Measurements from ENCODE around the gene AGAP9.
A peak's percentile ranks its signal among the peaks of the same experiment; 100 is the strongest.
"Not testable (repeated sequence)": the region's sequence is repeated elsewhere in the genome, so short reads cannot be mapped to it uniquely, and the experiment has no call there.

Gene AGAP9

DNA sequence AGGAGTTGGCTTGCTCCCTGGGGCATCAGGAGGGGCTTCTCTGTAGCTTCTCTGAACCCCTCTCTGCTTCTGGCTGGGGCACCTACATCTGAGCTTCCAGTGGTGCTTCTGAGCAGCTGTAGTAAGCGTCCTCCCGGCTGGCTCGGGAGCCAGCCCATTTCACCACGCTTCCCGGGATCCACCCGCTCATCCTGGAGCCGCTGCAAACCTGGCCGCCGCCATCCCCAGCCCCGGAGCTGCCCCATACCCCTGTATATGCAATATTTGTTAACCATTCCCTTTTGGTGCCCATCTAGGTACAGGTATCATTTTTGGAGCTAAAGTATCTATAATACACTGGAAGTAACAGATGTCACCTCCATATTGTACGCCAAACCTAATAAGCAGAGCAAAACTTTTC is 38.7 kb downstream of the AGAP9 start:
- not testable (repeated sequence) for DNase-seq

DNA sequence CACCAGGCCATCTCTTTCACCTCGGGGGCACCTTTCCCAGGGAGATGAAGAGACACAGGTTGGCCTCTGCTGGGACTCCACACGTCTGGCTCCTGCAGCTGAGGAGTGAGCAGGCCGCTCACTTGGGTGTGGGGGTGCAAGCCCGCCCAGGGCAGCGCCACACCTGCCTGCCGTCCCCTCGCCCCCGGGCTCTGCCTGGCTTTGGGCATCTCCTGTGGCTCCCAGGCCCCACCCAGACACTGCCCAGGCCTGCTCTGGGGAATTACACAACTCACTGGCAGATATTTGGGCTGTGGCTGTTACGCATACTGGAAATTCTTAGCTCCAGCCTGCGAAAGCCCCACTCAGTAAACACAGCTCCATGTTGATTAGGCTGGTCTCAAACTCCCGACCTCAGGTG is 39.5 kb downstream of the AGAP9 start, which contains the start of gene ANXA8:
Gene ANXA8 (minus strand): TSS at position 193 of the 400 bp plus-strand sequence. CDS start 182 bp downstream, at position 11.
- DNase-seq: not testable (repeated sequence)

GRCh38 chr10:47482367-47482766 is 41.1 kb downstream of the AGAP9 start:
- DNase-seq: not testable (repeated sequence)

GRCh38 chr10:47481768-47482181 is 41.7 kb downstream of the AGAP9 start:
- DNase-seq: not testable (repeated sequence)

- not testable (repeated sequence) for DNase-seq
These were observed 42.2 kb downstream of the AGAP9 start for GRCh38 chr10:47481182-47481766.

GRCh38 chr10:47480133-47480532 is 43.3 kb downstream of the AGAP9 start:
- not testable (repeated sequence) for DNase-seq

- not testable (repeated sequence) for DNase-seq
These were observed 45.3 kb downstream of the AGAP9 start for GRCh38 chr10:47478114-47478513.

DNA sequence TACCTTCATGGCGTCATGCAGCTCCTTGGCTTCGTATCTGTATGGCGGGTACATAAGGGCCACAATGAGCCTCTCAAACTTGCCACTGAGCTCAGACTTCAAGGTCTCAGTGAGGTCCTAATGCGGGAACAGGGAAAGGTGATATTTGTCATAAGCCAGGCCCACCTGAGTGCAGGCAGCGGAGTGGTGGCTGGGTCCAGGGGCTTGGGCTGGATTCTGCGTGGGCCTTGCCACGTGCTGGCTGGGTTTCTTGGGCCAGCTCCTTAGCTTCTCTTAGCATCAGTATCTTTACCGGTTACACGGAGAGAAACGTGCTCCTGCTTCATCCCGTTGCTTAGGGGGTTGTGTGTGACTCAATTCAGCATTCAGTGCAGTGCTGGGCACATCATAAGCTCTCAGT is 46.4 kb downstream of the AGAP9 start:
- DNase-seq: not testable (repeated sequence)

- DNase-seq: not testable (repeated sequence)
These were observed 48.3 kb downstream of the AGAP9 start for GRCh38 chr10:47475101-47475500.

GRCh38 chr10:47473516-47473915 is 49.9 kb downstream of the AGAP9 start:
- DNase-seq: not testable (repeated sequence)

DNA sequence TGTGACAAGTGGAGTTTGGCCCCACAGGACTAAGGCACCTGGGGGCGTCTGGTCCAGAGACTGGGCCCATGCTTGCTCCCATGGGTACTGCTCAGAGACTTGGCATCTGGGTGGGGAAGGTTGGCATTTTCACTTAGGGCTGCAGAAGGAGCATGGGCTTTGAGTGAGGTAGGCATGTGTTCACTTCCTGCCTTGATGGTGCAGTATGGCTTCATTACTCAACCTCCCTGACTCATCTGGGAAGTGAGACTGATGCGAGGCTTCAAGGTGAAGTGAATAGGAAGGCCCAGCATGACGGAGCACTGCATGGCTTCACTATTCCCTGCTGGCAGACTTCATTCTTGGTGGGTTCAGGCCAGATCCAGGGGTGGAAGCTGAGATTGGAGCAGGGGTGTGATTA is 50.8 kb downstream of the AGAP9 start:
- not testable (repeated sequence) for DNase-seq

DNA sequence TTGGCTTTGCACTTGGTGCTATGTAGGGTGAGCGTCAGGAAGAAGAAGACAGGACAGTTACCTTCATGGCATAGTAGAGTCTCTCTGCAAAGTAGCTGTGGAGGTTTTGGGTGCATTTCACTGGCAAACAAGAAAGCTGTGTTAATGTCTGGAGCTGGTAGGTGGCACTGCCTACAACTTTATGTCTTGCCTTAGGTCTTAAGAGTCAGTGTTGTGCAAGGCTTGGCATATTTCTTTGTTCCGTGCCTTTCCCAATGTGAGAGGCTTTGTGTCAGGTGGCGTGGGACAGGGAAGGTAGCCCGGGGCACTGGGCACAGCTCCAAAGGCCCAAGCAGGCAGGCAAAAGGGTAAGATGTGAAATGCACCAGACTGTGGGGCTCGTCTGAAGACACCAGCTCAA is 51.4 kb downstream of the AGAP9 start:
- not testable (repeated sequence) for DNase-seq

DNA sequence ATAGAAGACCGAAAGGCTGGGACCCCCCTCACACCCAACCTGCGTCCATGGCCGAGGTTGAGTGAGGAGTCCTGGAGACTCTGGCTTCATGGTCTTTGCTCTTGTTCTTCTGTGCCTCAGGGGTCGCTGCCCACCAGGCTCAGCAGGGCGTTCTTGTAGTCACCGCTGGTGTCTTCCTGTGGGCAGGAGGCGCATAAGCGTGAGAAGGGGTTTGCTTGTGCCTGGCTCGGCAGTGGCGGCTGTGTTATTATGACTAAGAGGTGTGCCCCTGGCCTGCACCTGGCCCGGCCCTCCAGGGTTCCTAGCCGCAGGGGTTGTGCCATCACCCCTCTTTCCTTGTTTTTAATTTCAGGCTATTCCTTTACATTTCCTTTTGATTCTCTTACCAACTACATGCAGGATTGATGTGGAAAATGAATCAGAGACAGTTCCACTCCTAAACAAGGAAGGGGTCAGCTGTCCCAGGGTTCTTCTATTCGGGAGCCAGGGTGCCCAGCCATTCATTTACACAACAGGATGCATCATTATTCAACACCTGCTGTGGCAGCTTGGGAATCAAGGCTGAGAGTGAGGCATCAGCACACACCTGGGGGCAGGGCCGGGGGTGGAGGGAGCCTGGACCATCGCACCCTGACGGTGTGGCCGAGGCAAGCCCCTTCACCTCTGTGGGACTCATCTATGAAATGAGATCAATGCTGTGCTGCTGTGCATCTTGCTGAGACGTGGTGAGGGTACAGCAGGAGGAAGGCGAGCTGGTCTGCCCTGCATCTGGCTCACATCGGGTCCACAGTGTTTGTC is 54.5 kb downstream of the AGAP9 start:
- not testable (repeated sequence) for DNase-seq

GRCh38 chr10:47467957-47468356 is 55.5 kb downstream of the AGAP9 start:
- DNase-seq: not testable (repeated sequence)

DNA sequence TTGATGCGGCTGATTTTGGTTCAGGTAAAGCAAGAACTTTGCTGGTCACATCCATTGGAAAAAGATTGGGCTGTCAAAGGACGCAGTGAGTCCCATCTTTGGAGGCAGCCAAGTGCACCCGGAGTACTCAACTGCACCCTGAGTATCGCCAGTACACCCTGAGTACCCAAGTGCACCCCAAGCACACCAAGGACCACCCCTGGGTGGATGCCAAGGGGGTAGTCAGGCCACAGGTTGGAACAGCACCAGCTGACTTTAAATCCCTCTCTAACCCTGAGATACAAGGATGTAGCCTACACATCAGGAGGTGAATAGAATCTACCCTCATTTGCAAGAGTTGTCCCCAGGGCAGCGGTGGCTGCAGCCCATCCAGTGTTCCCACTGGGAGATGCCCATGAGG is 56.0 kb downstream of the AGAP9 start:
- DNase-seq: not testable (repeated sequence)

DNA sequence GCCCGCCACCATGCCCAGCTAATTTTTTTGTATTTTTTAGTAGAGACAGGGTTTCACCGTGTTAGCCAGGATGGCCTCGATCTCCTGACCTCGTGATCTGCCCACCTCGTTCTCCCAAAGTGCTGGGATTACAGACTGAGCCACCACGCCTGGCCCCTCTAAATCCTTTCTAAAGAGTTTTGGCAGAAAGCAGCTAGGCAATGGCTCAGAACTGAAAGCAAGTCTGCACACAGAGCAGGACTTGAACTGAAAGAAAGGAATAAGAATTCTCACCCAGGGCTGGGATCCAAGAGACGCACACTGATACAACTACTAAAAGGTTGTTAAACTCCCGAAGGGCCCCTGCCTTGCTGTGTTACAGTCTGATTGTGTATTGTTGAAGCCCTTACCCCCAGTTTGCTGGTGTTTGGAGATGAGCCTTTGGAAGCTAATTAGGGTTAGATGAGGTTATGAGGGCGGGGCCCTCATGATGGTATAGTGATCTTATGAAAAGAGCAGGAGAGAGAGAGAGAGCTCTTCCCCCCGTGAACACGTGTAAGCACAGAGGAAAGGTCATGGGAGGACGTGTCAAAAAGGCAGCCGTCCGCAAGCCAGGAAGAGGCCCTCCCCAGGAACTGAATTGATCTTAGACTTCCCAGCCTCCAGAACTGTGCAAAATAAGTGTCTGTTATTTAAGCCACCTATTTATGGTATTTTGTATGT is 58.1 kb downstream of the AGAP9 start:
- peak; percentile 75 for DNase-seq

DNA sequence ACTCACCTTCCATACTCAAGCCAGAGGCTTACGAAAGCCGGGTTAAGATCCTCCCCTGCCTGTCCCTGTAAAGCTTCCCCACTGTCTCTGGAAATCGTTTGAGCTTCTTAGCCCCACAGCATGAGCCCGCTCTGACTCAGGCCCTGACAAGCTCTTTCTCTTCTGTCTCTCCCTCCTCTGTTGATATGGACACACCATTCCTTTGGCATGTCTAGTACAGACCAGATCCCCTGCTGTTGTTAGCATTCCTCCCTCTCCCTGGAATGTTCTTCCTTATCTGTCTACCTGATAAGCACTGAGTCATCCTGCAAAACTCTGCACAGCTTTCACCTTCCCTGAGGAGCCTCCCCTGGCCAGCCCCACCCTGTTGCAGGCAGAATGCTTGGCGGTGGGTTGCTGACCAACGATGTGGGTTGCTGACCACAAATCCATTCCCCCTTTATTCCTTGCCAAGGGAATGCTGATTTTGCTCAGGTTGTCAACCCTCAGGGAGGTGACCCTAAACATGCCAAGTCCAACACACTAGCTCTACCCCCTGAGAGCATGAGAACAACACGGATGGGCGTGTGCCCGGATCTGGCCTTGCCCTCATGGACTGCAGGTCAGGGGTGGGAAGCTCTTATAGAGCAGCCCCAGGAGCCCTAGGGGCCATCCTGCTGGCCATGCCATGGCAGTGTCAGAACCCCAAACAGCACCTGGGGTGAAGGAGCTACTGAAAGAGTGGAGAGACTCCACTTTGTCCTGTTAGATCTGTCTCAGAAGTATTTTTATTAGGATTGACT is 60.7 kb downstream of the AGAP9 start:
- DNase-seq: not testable (repeated sequence)

GRCh38 chr10:47461261-47461687 is 62.2 kb downstream of the AGAP9 start:
- peak; percentile 53 for DNase-seq

- no peak for DNase-seq
These were observed 64.8 kb downstream of the AGAP9 start for GRCh38 chr10:47458466-47459154.

DNA sequence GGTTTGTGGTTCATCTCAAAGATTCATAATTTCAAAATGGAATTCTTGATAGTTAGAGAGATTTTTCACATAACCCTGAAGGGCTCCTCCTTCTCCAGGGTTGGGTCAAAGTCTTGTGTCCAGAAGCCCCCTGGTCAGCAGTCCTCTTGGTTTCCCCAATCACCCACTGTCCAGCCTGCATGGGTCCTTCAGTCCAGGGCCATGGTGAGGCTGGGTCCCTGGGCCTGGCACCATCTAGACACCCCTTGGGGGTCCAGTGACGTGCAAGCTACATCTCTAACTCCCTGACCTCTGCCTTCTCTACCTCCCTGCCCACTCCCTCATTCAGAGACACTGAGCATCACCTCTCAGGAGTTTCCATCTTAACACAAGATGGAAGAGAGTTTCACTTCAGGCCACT is 65.6 kb downstream of the AGAP9 start:
- no peak for DNase-seq

DNA sequence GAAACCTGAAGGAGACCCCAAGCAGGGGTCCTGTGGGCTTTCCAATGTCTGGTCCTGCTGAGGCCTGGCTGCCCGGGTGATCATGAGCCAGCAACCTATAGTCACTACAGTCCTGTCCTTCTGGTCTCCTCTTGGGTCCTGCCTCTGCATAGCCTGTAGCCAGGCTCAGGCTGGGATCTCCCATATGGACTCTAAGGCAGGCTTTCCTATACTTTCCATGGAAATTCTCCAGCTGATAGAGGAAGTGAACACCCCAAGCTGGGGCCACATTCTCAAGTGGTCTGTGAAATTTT is 66.0 kb downstream of the AGAP9 start:
- no peak for DNase-seq

DNA sequence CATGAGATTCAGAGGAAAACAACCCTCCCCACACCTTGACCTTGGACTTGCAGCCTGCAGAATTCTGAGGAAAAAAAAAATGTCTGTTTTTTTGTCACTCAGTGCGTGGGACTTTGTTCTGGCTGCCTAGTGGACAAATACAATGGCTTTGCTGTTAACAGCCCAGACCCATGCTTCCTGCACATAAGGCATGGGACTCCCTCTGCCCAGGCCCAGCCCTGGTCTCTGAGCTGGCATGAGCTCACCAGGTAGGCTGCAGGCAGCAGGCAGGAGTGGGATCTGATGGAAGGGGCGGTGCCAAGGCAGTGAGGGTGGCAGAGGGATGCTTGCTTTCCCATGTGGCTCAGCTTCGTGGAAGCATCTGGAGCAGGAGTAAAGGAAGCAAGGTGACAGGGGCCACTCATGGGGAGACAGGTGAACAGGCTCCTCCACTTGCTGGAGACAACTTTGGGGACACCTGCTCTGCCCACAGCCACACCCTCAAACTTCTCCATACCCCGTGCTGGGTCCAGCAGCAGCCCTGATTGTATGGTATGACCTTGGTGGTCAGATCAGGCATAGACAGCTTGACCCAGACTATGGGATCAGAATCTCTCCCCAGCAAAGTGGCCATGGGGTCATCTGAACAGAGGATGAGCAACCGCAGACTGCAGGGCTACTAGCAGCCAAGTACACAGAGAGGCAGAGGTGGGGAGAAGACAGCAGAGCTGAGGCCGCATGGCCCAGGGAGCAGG is 66.5 kb downstream of the AGAP9 start:
- DNase-seq: no peak

Measured in NCI-H82 (cell line).